A549 (cell line): ENCODE measurements around the gene TSPAN19.

Experiments used
- CEBPB ChIP-seq, 2 experiments: fragments of >200 bp in 1 of 2; sonication (Bioruptor Twin) in 1 of 2; formaldehyde crosslinking in 1 of 2; IDR thresholded peaks; 2 replicates each; pipeline ENCODE4 v1.6.1; 2012 to 2016
- CHD2 ChIP-seq: fragments of 150-350 bp; IDR thresholded peaks from 2 replicates; pipeline ENCODE4 v1.6.1; 2014; ENCODE audit warnings: low read length; ENCODE audit not compliant: partially characterized antibody
- HOXA7 ChIP-seq: fragments of 250-450 bp; sonication (Bioruptor Pico); IDR thresholded peaks from 2 replicates; pipeline ENCODE4 v1.5.0; 2020; ENCODE audit warnings: mild to moderate bottlenecking, moderate library complexity
- JUNB ChIP-seq: fragments of >200 bp; sonication (Bioruptor Twin); formaldehyde crosslinking; IDR thresholded peaks from 2 replicates; pipeline ENCODE4 v1.6.1; 2016
- KDM1A ChIP-seq: fragments of 200-600 bp; sonication (generic); IDR thresholded peaks from 2 replicates; pipeline ENCODE4 v1.6.1; 2016; ENCODE audit warnings: low read depth, mild to moderate bottlenecking
- MAX ChIP-seq: IDR thresholded peaks from 2 replicates; pipeline ENCODE4 v1.6.1; 2012
- MYC ChIP-seq: IDR thresholded peaks from 2 replicates; pipeline ENCODE4 v1.6.1; 2012; ENCODE audit warnings: mild to moderate bottlenecking, inconsistent platforms, low read length, improper control_type of control experiment, borderline replicate concordance
- POLR2A ChIP-seq: IDR thresholded peaks from 2 replicates; pipeline ENCODE4 v1.6.1; 2012; ENCODE audit warnings: mild to moderate bottlenecking, low read length
- TF ChIP-seq, protein P1 (sequence below): fragments of 200-600 bp; sonication (generic); IDR thresholded peaks from 2 replicates; pipeline ENCODE4 v1.6.1; 2016; ENCODE audit warnings: antibody characterized with exemption, mild to moderate bottlenecking, moderate library complexity
- TF ChIP-seq, protein P2 (sequence below): fragments of >200 bp; sonication (Bioruptor Twin); formaldehyde crosslinking; IDR thresholded peaks from 3 replicates; pipeline ENCODE4 v1.5.1; 2016

DNA sequence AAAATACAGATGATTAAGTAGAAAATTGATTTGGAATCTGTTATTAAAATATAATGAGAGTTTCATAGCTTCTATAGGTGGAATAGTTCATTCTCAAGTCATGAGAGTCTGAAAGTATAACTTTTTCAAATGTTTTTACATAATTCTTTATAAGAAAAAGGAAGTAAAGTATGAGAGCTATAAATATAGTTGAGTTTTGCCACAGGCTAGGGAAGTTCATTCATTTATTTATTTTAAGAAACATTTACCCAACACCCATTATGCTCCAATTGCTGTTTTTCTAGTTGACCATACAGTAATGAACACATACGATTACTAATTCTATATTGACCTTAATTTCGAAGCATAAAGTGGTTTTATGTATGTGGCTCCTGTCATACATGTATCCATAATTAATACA lies 24.8 kb upstream of the TSPAN19 start:
- TF ChIP-seq, protein P1, sequence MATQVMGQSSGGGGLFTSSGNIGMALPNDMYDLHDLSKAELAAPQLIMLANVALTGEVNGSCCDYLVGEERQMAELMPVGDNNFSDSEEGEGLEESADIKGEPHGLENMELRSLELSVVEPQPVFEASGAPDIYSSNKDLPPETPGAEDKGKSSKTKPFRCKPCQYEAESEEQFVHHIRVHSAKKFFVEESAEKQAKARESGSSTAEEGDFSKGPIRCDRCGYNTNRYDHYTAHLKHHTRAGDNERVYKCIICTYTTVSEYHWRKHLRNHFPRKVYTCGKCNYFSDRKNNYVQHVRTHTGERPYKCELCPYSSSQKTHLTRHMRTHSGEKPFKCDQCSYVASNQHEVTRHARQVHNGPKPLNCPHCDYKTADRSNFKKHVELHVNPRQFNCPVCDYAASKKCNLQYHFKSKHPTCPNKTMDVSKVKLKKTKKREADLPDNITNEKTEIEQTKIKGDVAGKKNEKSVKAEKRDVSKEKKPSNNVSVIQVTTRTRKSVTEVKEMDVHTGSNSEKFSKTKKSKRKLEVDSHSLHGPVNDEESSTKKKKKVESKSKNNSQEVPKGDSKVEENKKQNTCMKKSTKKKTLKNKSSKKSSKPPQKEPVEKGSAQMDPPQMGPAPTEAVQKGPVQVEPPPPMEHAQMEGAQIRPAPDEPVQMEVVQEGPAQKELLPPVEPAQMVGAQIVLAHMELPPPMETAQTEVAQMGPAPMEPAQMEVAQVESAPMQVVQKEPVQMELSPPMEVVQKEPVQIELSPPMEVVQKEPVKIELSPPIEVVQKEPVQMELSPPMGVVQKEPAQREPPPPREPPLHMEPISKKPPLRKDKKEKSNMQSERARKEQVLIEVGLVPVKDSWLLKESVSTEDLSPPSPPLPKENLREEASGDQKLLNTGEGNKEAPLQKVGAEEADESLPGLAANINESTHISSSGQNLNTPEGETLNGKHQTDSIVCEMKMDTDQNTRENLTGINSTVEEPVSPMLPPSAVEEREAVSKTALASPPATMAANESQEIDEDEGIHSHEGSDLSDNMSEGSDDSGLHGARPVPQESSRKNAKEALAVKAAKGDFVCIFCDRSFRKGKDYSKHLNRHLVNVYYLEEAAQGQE = no peak
- no peak for TF ChIP-seq MYC
- TF ChIP-seq CHD2 = no peak
- TF ChIP-seq, protein P2, sequence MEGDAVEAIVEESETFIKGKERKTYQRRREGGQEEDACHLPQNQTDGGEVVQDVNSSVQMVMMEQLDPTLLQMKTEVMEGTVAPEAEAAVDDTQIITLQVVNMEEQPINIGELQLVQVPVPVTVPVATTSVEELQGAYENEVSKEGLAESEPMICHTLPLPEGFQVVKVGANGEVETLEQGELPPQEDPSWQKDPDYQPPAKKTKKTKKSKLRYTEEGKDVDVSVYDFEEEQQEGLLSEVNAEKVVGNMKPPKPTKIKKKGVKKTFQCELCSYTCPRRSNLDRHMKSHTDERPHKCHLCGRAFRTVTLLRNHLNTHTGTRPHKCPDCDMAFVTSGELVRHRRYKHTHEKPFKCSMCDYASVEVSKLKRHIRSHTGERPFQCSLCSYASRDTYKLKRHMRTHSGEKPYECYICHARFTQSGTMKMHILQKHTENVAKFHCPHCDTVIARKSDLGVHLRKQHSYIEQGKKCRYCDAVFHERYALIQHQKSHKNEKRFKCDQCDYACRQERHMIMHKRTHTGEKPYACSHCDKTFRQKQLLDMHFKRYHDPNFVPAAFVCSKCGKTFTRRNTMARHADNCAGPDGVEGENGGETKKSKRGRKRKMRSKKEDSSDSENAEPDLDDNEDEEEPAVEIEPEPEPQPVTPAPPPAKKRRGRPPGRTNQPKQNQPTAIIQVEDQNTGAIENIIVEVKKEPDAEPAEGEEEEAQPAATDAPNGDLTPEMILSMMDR = no peak
- TF ChIP-seq KDM1A = no peak
- TF ChIP-seq HOXA7 (CRISPR knock-in tag) = no peak
- no peak for TF ChIP-seq JUNB
- TF ChIP-seq CEBPB (IDR thresholded peaks at IDR 0.05) = no peak
- TF ChIP-seq POLR2A = no peak
- no peak for TF ChIP-seq MAX
